GM19455 (cell line): ENCODE measurements around the gene SYNE1.
"Not testable (repeated sequence)": the region's sequence is repeated elsewhere in the genome, so short reads cannot be mapped to it uniquely, and the experiment has no call there.

Experiments used
- ATAC-seq: cut with Tn5 transposase; IDR thresholded peaks from one replicate; pipeline ENCODE4 v1.9.1; 2021; ENCODE audit not compliant: unreplicated experiment

SYNE1 gene

GRCh38 chr6:152572338-152573088 lies 64.6 kb downstream of the SYNE1 start:
- ATAC-seq: no peak

GRCh38 chr6:152571943-152572337 lies 65.2 kb downstream of the SYNE1 start:
- ATAC-seq: no peak

GRCh38 chr6:152571089-152571488 lies 66.1 kb downstream of the SYNE1 start:
- ATAC-seq: no peak

- no peak for ATAC-seq
Observed at GRCh38 chr6:152566103-152566875, 70.9 kb downstream of the SYNE1 start.

GRCh38 chr6:152563177-152563576 lies 74.0 kb downstream of the SYNE1 start:
- ATAC-seq: no peak

DNA sequence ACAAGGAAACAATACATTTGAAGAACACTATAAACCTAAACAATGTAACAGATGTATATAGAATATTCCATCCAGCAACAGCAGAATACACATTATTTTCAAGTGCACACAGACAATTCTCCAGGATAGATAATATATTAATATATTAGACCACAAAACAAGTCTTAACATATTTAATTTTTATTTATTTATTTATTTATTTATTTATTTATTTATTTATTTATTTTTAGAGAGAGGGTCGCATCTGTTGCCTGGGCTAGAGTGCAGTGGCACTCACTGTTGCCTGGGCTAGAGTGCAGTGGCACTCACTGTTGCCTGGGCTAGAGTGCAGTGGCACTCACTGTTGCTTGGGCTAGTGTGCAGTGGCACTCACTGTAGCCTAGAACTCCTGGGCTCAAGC lies 78.4 kb downstream of the SYNE1 start:
- not testable (repeated sequence) for ATAC-seq

DNA sequence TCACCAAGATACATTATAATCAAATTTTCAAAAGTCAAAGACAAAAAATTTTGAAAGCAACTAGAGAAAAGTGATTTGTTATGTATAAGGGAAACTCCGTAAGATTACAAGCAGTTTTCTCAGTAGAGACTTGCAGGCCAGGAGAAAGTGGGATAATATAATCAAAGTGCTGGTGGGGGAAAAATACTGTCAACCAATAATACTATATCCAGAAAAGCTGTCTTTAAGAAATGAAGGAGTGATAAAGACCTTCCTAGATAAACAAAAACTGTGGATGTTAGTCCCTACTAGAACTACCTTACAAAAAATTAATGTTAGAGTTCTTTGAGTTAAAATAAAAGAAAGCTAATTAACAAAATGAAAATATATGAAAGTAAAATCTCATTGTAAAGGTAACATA lies 79.7 kb downstream of the SYNE1 start:
- no peak for ATAC-seq

- ATAC-seq: no peak
Observed at GRCh38 chr6:152554851-152555250, 82.3 kb downstream of the SYNE1 start.

DNA sequence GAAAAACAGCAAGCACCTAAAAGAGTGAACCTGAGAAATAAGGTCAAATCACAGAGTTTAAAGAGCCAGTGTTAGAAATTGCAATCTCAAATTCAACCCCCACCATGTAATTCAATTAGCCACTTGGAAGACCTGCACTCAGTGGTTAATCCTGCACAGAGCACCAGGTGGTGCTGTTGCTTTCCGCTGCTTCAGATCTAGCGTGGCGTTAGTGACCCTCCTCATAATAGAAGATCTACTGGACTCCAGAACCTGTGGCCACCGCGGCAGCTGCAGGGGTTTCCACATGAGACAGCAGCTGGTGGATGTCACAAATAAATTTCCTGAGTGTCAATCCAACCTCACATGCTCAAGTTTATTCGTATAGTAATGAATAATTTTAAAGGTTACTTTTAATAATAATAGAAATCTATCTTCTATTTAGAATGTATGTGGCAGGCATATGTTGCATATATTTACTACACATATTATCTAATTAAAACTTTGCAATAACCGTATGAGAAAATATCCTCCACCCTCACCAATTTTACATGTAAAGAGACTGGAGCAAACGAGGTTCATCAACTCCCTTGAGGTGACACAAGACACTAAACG lies 84.4 kb downstream of the SYNE1 start:
- peak; percentile 91 for ATAC-seq

DNA sequence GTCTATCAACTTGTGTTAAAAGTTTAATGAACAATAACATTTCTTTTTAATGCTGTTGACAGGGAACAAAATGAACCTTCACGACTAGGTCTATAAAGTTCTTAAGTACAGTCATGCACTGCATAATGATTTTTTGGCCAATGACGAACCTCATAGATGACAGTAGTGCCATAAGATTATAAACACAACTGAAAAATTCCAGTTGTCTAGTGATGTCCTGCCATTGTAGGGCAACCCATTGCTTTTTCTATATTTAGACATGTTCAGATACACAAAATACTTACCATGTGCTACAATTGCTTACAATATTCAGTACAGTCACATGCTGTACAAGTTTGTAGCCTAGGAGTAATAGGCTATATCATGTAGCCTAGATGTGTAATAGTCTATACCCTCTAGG lies 93.6 kb downstream of the SYNE1 start:
- no peak for ATAC-seq

DNA sequence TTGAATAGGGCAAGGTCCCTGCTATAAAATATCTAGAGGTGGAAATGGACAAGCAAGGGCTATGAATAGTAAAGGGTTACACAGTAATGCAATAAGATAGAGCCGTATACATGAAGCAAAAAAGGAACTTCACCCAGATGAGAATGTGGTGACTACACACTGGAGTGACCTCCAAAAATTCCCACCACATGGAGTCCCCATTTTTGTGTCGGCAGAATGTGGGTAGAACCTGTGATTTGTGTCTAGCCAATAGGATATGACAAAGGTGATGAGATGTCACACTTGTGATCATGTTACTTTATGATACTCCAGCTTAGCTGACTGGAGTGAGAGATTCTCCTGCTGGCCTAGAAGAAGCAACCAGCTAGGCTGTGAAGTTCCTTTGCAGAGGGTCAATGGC lies 96.8 kb downstream of the SYNE1 start:
- ATAC-seq: no peak

GRCh38 chr6:152534541-152534940 lies 102.6 kb downstream of the SYNE1 start:
- no peak for ATAC-seq

GRCh38 chr6:152532556-152533422 lies 104.4 kb downstream of the SYNE1 start:
- ATAC-seq: no peak

- ATAC-seq: no peak
Observed at GRCh38 chr6:152531659-152532058, 105.5 kb downstream of the SYNE1 start.

DNA sequence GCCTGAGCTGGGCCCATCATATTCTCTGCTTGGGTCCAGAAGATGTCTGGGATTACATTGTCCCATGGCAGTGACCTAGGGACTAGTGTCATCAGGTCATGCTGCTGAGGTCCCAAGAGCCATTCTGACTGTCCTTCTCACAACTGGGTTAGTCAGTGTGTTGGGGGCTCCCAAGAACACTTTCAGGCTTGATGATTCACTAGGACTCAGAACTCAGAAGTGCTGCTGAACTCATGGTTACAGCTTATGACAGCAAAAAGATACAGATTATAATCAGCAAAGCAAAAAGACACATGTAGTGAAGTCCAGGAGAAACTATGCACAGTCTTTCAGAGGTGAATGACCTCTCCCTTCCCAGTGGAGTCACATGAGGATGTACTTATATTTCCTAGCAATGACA lies 107.8 kb downstream of the SYNE1 start:
- ATAC-seq: no peak

- ATAC-seq: not testable (repeated sequence)
Observed at GRCh38 chr6:152514120-152514519, 123.0 kb downstream of the SYNE1 start.

DNA sequence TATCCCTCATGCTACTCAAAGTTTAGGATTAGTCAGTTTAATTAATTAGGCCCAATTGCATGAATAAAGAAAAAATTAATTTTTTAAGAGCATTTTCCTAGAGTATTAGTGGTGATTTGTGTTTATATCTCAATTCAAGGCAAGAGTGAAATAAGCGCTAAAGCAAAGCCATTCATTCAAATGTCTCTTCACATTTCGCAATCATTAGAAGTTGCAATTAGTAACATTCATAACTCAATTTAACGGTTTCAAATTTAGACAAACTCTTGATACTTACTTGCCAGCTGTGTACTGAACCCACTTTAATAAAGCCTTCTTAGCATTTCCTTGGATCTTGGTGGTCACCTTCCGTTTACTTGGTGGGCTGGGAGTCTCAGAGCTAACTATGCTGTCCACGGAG lies 127.2 kb downstream of the SYNE1 start:
- no peak for ATAC-seq

- ATAC-seq: no peak
Observed at GRCh38 chr6:152508477-152508876, 128.7 kb downstream of the SYNE1 start.

- no peak for ATAC-seq
Observed at GRCh38 chr6:152503546-152503945, 133.6 kb downstream of the SYNE1 start.

DNA sequence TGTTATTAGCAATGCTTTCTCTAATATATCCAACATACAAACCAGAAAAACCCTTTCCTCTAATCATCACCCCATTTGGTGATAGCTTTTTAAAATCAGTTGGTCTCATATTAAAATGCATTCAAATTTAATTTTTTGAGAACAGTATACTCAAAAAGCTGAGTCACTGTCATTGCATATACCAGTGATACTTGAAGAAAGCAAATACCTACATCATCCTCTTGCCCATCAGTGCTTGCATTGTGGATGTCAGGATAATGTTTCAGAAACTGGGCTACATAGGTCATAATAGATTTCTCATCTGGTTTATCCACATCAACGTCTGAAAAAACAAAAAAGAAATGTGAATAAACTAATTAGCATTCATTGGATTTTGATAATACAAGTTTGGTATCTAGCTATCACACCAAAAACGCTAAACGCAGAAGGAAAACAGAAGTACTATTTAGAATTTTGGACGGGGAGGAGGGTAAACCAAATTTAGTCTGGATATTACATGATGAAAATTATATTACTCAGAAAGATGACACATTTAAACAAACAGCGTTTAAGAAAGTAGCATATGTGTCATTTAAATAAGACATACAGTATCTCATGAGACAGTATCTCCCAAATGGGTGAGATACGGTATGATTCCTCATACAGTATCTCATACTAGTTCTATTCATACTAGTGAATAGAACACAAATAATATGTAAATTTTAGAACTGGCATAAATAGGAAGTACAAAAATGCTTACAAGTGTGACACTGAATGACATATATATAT lies 134.6 kb downstream of the SYNE1 start:
- ATAC-seq: no peak
